DND-41 (cell line): ENCODE measurements around the gene GALR2.

ENCODE experiments used
- ATAC-seq: fragments of 200-7000 bp; cut with Tn5 transposase; 3 replicates; pipeline ENCODE4 v1.9.1; 2021; ENCODE audit warnings: low read depth; ENCODE audit not compliant: insufficient read depth
- DNase-seq: peaks from one replicate; pipeline ENCODE4 v3.0.0-alpha.2; 2020
- H2AFZ ChIP-seq: 2 replicates; pipeline ENCODE4 v1.6.0; 2012; ENCODE audit warnings: low read depth, low read length
- H3K27ac ChIP-seq: 2 replicates; pipeline ENCODE4 v1.5.1; 2012; ENCODE audit warnings: low read length, inconsistent platforms
- H3K27me3 ChIP-seq: fragments of 200-600 bp; sonication (generic); 2 replicates; pipeline ENCODE4 v1.6.0; 2012; ENCODE audit warnings: low read length, mild to moderate bottlenecking, inconsistent platforms; ENCODE audit not compliant: insufficient read depth, poor library complexity
- H3K36me3 ChIP-seq: 2 replicates; pipeline ENCODE4 v1.5.1; 2012; ENCODE audit warnings: low read length, inconsistent platforms; ENCODE audit not compliant: insufficient read depth
- H3K4me1 ChIP-seq: 2 replicates; pipeline ENCODE4 v1.5.1; 2012; ENCODE audit warnings: mild to moderate bottlenecking, low read length; ENCODE audit not compliant: insufficient read depth
- H3K4me2 ChIP-seq: 2 replicates; pipeline ENCODE4 v1.6.0; 2012; ENCODE audit warnings: mild to moderate bottlenecking, moderate library complexity, low read length, inconsistent platforms; ENCODE audit not compliant: insufficient read depth
- H3K4me3 ChIP-seq, 2 experiments: fragments of 200-600 bp in 1 of 2; shearing (Covaris generic) in 1 of 2; 2 replicates each; pipeline ENCODE4 v1.5.1; 2012 to 2016; ENCODE audit warnings: inconsistent platforms in 2 of 2, low read length in 2 of 2, mild to moderate bottlenecking in 2 of 2, low read depth in 1 of 2, moderate library complexity in 1 of 2
- H3K79me2 ChIP-seq: 2 replicates; pipeline ENCODE4 v1.6.0; 2012; ENCODE audit warnings: low read length, inconsistent platforms; ENCODE audit not compliant: insufficient read depth
- H3K9ac ChIP-seq: 2 replicates; pipeline ENCODE4 v1.6.0; 2012; ENCODE audit warnings: low read depth, mild to moderate bottlenecking, inconsistent platforms, low read length, moderate library complexity
- H3K9me3 ChIP-seq: 2 replicates; pipeline ENCODE4 v1.5.1; 2012; ENCODE audit warnings: low read length, moderate library complexity, mild to moderate bottlenecking, inconsistent platforms; ENCODE audit not compliant: insufficient read depth, severe bottlenecking
- H4K20me1 ChIP-seq: 2 replicates; pipeline ENCODE4 v1.6.0; 2012; ENCODE audit warnings: low read length; ENCODE audit not compliant: insufficient read depth
- CTCF ChIP-seq: IDR thresholded peaks from 2 replicates; pipeline ENCODE4 v1.5.1; 2012; ENCODE audit warnings: borderline replicate concordance, low read length, moderate library complexity, mild to moderate bottlenecking; ENCODE audit not compliant: poor library complexity, severe bottlenecking; ENCODE audit errors: extremely low read depth
- EZH2 ChIP-seq: IDR thresholded peaks from 3 replicates; pipeline ENCODE4 v1.6.1; 2012; ENCODE audit warnings: borderline replicate concordance, low read depth, mild to moderate bottlenecking, moderate library complexity, low read length, inconsistent platforms; ENCODE audit not compliant: severe bottlenecking

GALR2 gene

GRCh38 chr17:76074390-76075363 lies at the start of gene GALR2:
Gene GALR2, plus strand, starts transcription at chr17:76074781. Its CDS starts 103 bp downstream, at chr17:76074884.
- TF ChIP-seq EZH2 (no peak), CTCF (no peak)
- no peak for ATAC-seq
- Histone ChIP-seq H3K27ac (no peak within 1 kb of the TSS), H3K4me2 (no peak within 1 kb of the TSS), H3K4me3 (no peak within 1 kb of the TSS), H3K27me3 (no peaks in the 10 kb centered on the region), H3K9ac (no peak within 1 kb of the TSS), H3K9me3 (no peaks in the 10 kb centered on the region), H4K20me1 (peaks cover 2% of the 10 kb centered on the region; the same call in 1 of the 2 replicates), H3K79me2 (peaks cover 34% of the 10 kb centered on the region), H3K4me1 (peaks cover 27% of the 10 kb centered on the region), H2AFZ (no peak within 1 kb of the TSS), H3K36me3 (peaks cover 8% of the 10 kb centered on the region)
- DNase-seq: no peak

GRCh38 chr17:76025294-76025693 lies 49.3 kb upstream of the GALR2 start:
- Histone ChIP-seq H3K36me3 (no peaks in the 10 kb centered on the region), H3K4me2 (no peak overlapping the region), H3K4me1 (peaks cover 22% of the 10 kb centered on the region), H3K27ac (no peak overlapping the region), H3K9ac (no peak overlapping the region), H3K79me2 (no peaks in the 10 kb centered on the region), H3K9me3 (no peaks in the 10 kb centered on the region), H3K4me3 (no peak overlapping the region), H2AFZ (no peak overlapping the region), H4K20me1 (no peaks in the 10 kb centered on the region), H3K27me3 (no peaks in the 10 kb centered on the region)
- DNase-seq (no peak), ATAC-seq (no peak)
- TF ChIP-seq EZH2: no peak
- TF ChIP-seq CTCF: no peak

GRCh38 chr17:76026714-76027158 lies 47.8 kb upstream of the GALR2 start:
- H3K4me3 ChIP-seq: no peak overlapping the region
- H3K36me3 ChIP-seq: no peaks in the 10 kb centered on the region
- TF ChIP-seq CTCF (no peak), EZH2 (no peak)
- DNase-seq (no peak), ATAC-seq (no peak)
- 0 out of 2 replicates have a peak overlapping the region, but pooled peaks have one; percentile 36 for H3K27ac ChIP-seq
- no peaks in the 10 kb centered on the region for H3K9me3 ChIP-seq
- no peaks in the 10 kb centered on the region for H3K79me2 ChIP-seq
- H3K27me3 ChIP-seq: no peaks in the 10 kb centered on the region
- H3K4me1 ChIP-seq: peaks cover 27% of the 10 kb centered on the region
- H4K20me1 ChIP-seq: no peaks in the 10 kb centered on the region
- no peak overlapping the region for H3K4me2 ChIP-seq
- no peak overlapping the region for H3K9ac ChIP-seq
- H2AFZ ChIP-seq: no peak overlapping the region
